HG02623 (cell line): ENCODE measurements around the gene DNALI1.
"Not testable (repeated sequence)": the region's sequence is repeated elsewhere in the genome, so short reads cannot be mapped to it uniquely, and the experiment has no call there.

Experiments
- ATAC-seq: cut with Tn5 transposase; IDR thresholded peaks from one replicate; pipeline ENCODE4 v1.9.1; 2021; ENCODE audit warnings: moderate library complexity; ENCODE audit not compliant: unreplicated experiment

Gene DNALI1

GRCh38 chr1:37553927-37554808 lies 2.6 kb upstream of the DNALI1 start, which contains the start of gene SNIP1:
Gene SNIP1 (minus strand): TSS chr1:37554293. CDS start chr1:37554229, 64 bp downstream.
- ATAC-seq: peak; percentile 74

- ATAC-seq: no peak
Observed at GRCh38 chr1:37557402-37557801, 662 bp downstream of the DNALI1 start.

- ATAC-seq: no peak
Observed at GRCh38 chr1:37558411-37558810, 1.7 kb downstream of the DNALI1 start.

GRCh38 chr1:37559080-37559479 lies 2.3 kb downstream of the DNALI1 start:
- no peak for ATAC-seq

- not testable (repeated sequence) for ATAC-seq
Observed at GRCh38 chr1:37559957-37560379, 3.2 kb downstream of the DNALI1 start.

GRCh38 chr1:37560401-37561132 lies 3.8 kb downstream of the DNALI1 start:
- no peak for ATAC-seq

GRCh38 chr1:37561133-37562132 lies 4.7 kb downstream of the DNALI1 start:
- no peak for ATAC-seq

- no peak for ATAC-seq
Observed at GRCh38 chr1:37562984-37563383, 6.2 kb downstream of the DNALI1 start.

- ATAC-seq: no peak
Observed at GRCh38 chr1:37564892-37565291, 8.2 kb downstream of the DNALI1 start.

GRCh38 chr1:37567023-37567422 lies 10.3 kb downstream of the DNALI1 start:
- no peak for ATAC-seq

- no peak for ATAC-seq
Observed at GRCh38 chr1:37570528-37571334, 14.0 kb downstream of the DNALI1 start.

GRCh38 chr1:37574834-37575480 lies 18.2 kb downstream of the DNALI1 start:
- no peak for ATAC-seq

- no peak for ATAC-seq
Observed at GRCh38 chr1:37575692-37576091, 19.0 kb downstream of the DNALI1 start.

- not testable (repeated sequence) for ATAC-seq
Observed at GRCh38 chr1:37584544-37584943, 27.8 kb downstream of the DNALI1 start.

- ATAC-seq: no peak
Observed at GRCh38 chr1:37588939-37589338, 32.2 kb downstream of the DNALI1 start.

- ATAC-seq: no peak
Observed at GRCh38 chr1:37593726-37594125, 37.0 kb downstream of the DNALI1 start.

- ATAC-seq: peak; percentile 98
Observed at GRCh38 chr1:37595440-37596181, 38.9 kb downstream of the DNALI1 start, which contains the start of gene GNL2. Gene GNL2 (minus strand): TSS chr1:37595937. CDS start chr1:37595822, 115 bp downstream.

GRCh38 chr1:37596182-37596667 lies 39.5 kb downstream of the DNALI1 start:
- no peak for ATAC-seq
